Bronchial smooth muscle cell (primary cell): Measurements from ENCODE around the gene ANXA2. TPM values are rescaled to one million over a fixed set of nuclear protein-coding genes. Genes with fewer than 3 reads are reported as not detected.

Experiments used
- total RNA-seq: library from RNA; depleted of rRNA; stranded (reverse); fragments of >200 nt; gene quantifications from 2 replicates; pipeline ENCODE4 v1.2.1, GENCODE V29; 2014

Gene ANXA2
- 3,343 and 3,645 TPM in 2 replicates for total RNA-seq

GRCh38 chr15:60397772-60398445 is at the start of gene ANXA2:
Gene ANXA2 (minus strand): TSS chr15:60397986. CDS start chr15:60386075, 11,911 bp downstream.

Other genes starting within 250 kb of the ANXA2 start
- 22.9 and 33.7 TPM in 2 replicates for gene ICE2, start 81.2 kb upstream of the ANXA2 start, total RNA-seq